H9 (cell line): ENCODE data around the gene CCDC78. TPM values are rescaled to one million over a fixed set of nuclear protein-coding genes. Genes with fewer than 3 reads are reported as not detected.

ENCODE experiments used
- DNase-seq: peaks from one replicate; pipeline ENCODE4 v3.0.0-alpha.2; 2017
- H2AFZ ChIP-seq: one replicate; pipeline ENCODE4 v1.6.1; 2013; ENCODE audit warnings: mild to moderate bottlenecking, low read length, control low read depth, moderate library complexity
- H2AK5ac ChIP-seq: 2 replicates; pipeline ENCODE4 v1.6.1; 2013; ENCODE audit warnings: low read length, control low read depth, mixed read lengths; ENCODE audit not compliant: insufficient read length
- H2BK120ac ChIP-seq: one replicate; pipeline ENCODE4 v1.6.1; 2013; ENCODE audit warnings: low read depth, mild to moderate bottlenecking, low read length, control low read depth, inconsistent platforms; ENCODE audit not compliant: poor library complexity, severe bottlenecking
- H2BK12ac ChIP-seq: 2 replicates; pipeline ENCODE4 v1.6.1; 2013; ENCODE audit warnings: low read length, control low read depth, mixed read lengths, low read depth; ENCODE audit not compliant: insufficient read length
- H2BK15ac ChIP-seq: 2 replicates; pipeline ENCODE4 v1.6.1; 2013; ENCODE audit warnings: low read depth, low read length, control low read depth
- H2BK20ac ChIP-seq: one replicate; pipeline ENCODE4 v1.6.1; 2013; ENCODE audit warnings: low read depth, mild to moderate bottlenecking, low read length, control low read depth, inconsistent platforms; ENCODE audit not compliant: poor library complexity, severe bottlenecking
- H2BK5ac ChIP-seq: 2 replicates; pipeline ENCODE4 v1.6.1; 2013; ENCODE audit warnings: low read length, control low read depth, mixed read lengths; ENCODE audit not compliant: insufficient read length
- H3K14ac ChIP-seq: 2 replicates; pipeline ENCODE4 v1.6.1; 2013; ENCODE audit warnings: low read length, control low read depth; ENCODE audit not compliant: insufficient read depth
- H3K18ac ChIP-seq: 2 replicates; pipeline ENCODE4 v1.6.1; 2013; ENCODE audit warnings: low read depth, mild to moderate bottlenecking, mixed read lengths, low read length, control low read depth; ENCODE audit not compliant: insufficient read length
- H3K23ac ChIP-seq: 2 replicates; pipeline ENCODE4 v1.6.1; 2013; ENCODE audit warnings: low read length, control low read depth, mixed read lengths, low read depth; ENCODE audit not compliant: insufficient read length
- H3K23me2 ChIP-seq: 2 replicates; pipeline ENCODE4 v1.6.1; 2013; ENCODE audit warnings: low read depth, mild to moderate bottlenecking, mixed read lengths, low read length, control low read depth; ENCODE audit not compliant: insufficient read length, poor library complexity, severe bottlenecking
- H3K27ac ChIP-seq: 2 replicates; pipeline ENCODE4 v1.5.1; 2013; ENCODE audit warnings: low read length, control low read depth, mixed read lengths, low read depth; ENCODE audit not compliant: insufficient read length
- H3K27me3 ChIP-seq: 2 replicates; pipeline ENCODE4 v1.6.1; 2013; ENCODE audit warnings: low read length, control low read depth, inconsistent platforms; ENCODE audit not compliant: insufficient read depth
- H3K4ac ChIP-seq: 2 replicates; pipeline ENCODE4 v1.6.1; 2013; ENCODE audit warnings: low read depth, mild to moderate bottlenecking, control low read depth, inconsistent platforms, low read length, moderate library complexity
- H3K4me1 ChIP-seq: 2 replicates; pipeline ENCODE4 v1.6.1; 2013; ENCODE audit warnings: low read length, control low read depth, inconsistent platforms; ENCODE audit not compliant: insufficient read depth
- H3K4me2 ChIP-seq: 2 replicates; pipeline ENCODE4 v1.6.1; 2013; ENCODE audit warnings: low read length, control low read depth, mixed read lengths; ENCODE audit not compliant: insufficient read length, insufficient read depth
- H3K56ac ChIP-seq: 2 replicates; pipeline ENCODE4 v1.6.1; 2013; ENCODE audit warnings: low read depth, mild to moderate bottlenecking, mixed read lengths, low read length, control low read depth; ENCODE audit not compliant: insufficient read length
- H3K79me1 ChIP-seq: 2 replicates; pipeline ENCODE4 v1.6.1; 2013; ENCODE audit warnings: low read depth, mild to moderate bottlenecking, moderate library complexity, low read length, control low read depth, inconsistent platforms; ENCODE audit not compliant: insufficient read depth, poor library complexity, severe bottlenecking
- H3K79me2 ChIP-seq: 2 replicates; pipeline ENCODE4 v1.6.1; 2013; ENCODE audit warnings: low read length, control low read depth, inconsistent platforms; ENCODE audit not compliant: insufficient read depth
- H3K9ac ChIP-seq: 2 replicates; pipeline ENCODE4 v1.6.1; 2013; ENCODE audit warnings: low read length, control low read depth, mixed read lengths; ENCODE audit not compliant: insufficient read length; ENCODE audit errors: extremely low read depth
- H3K9me3 ChIP-seq: one replicate; pipeline ENCODE4 v1.6.1; 2013; ENCODE audit warnings: low read depth, low read length, inconsistent platforms; ENCODE audit not compliant: control insufficient read depth
- H3T11ph ChIP-seq: one replicate; pipeline ENCODE4 v1.6.1; 2013; ENCODE audit warnings: mild to moderate bottlenecking, low read length, control low read depth, inconsistent platforms
- H4K20me1 ChIP-seq: one replicate; pipeline ENCODE4 v1.6.1; 2013; ENCODE audit not compliant: control insufficient read depth, insufficient read length, insufficient read depth
- H4K5ac ChIP-seq: 2 replicates; pipeline ENCODE4 v1.6.1; 2013; ENCODE audit warnings: low read depth, mild to moderate bottlenecking, mixed read lengths, low read length, control low read depth; ENCODE audit not compliant: insufficient read length
- H4K8ac ChIP-seq: replicated peaks from 2 replicates; pipeline ENCODE4 v1.6.1; 2013; ENCODE audit warnings: low read length, control low read depth, mixed read lengths, low read depth; ENCODE audit not compliant: insufficient read length
- H4K91ac ChIP-seq: 2 replicates; pipeline ENCODE4 v1.6.1; 2013; ENCODE audit warnings: low read depth, mild to moderate bottlenecking, moderate library complexity, mixed read lengths, low read length, control low read depth; ENCODE audit not compliant: insufficient read length
- H3K27ac Mint-ChIP-seq, 3 experiments: 2 replicates in 2 of 3; 3 replicates in 1 of 3; pipeline ENCODE4 v1.8.0; 2020 to 2021; ENCODE audit warnings: mixed read lengths in 3 of 3, mild to moderate bottlenecking in 1 of 3, moderate library complexity in 1 of 3
- H3K27me3 Mint-ChIP-seq: 2 replicates; pipeline ENCODE4 v1.8.0; 2021; ENCODE audit warnings: low read depth, mild to moderate bottlenecking, moderate library complexity, mixed read lengths
- H3K36me3 Mint-ChIP-seq, 3 experiments: 2 replicates in 2 of 3; 3 replicates in 1 of 3; pipeline ENCODE4 v1.8.0; 2020 to 2021; ENCODE audit warnings: low read depth in 3 of 3, mixed read lengths in 3 of 3; ENCODE audit not compliant: insufficient read depth in 1 of 3
- H3K4me1 Mint-ChIP-seq, 2 experiments: 2 replicates each; pipeline ENCODE4 v1.8.0; 2020; ENCODE audit warnings: mixed read lengths in 2 of 2
- H3K4me3 Mint-ChIP-seq, 2 experiments: 2 replicates in 1 of 2; 3 replicates in 1 of 2; pipeline ENCODE4 v1.8.0; 2020 to 2021; ENCODE audit warnings: mild to moderate bottlenecking in 2 of 2, mixed read lengths in 2 of 2, moderate library complexity in 1 of 2
- H3K9me3 Mint-ChIP-seq, 2 experiments: 2 replicates in 1 of 2; 3 replicates in 1 of 2; pipeline ENCODE4 v1.8.0; 2020; ENCODE audit warnings: mild to moderate bottlenecking in 2 of 2, mixed read lengths in 2 of 2, moderate library complexity in 1 of 2
- CTCF ChIP-seq: fragments of 200-600 bp; sonication (generic); conservative IDR thresholded peaks from 3 replicates; pipeline ENCODE4 v1.8.0; 2021; ENCODE audit warnings: antibody characterized with exemption, mild to moderate bottlenecking
- WGBS: extraction: QIAGEN DNeasy Blood & Tissue Kit; methylation state at CpG from one replicate; pipeline ENCODE4 v1.1.7; 2013; ENCODE audit warnings: missing lambda C conversion rate, low lambda C conversion rate, mixed read lengths; ENCODE audit not compliant: insufficient read length; ENCODE audit errors: extremely low coverage; 5-methylcytosine and 5-hydroxymethylcytosine counted together
- total RNA-seq: library from RNA; stranded (reverse); gene quantifications from 2 replicates; pipeline ENCODE4 v1.2.1, GENCODE V29; 2021

Gene CCDC78
- total RNA-seq, 1 experiment from 2014 or later, result 12.1 TPM

- Histone ChIP-seq H3K4me1 (no peaks in the 10 kb centered on the region), H4K20me1 (no peaks in the 10 kb centered on the region), H3K27me3 (no peaks in the 10 kb centered on the region), H2BK20ac (no peak overlapping the region), H2AFZ (no peak overlapping the region), H3K18ac (no peak overlapping the region), H2AK5ac (no peak overlapping the region), H3K56ac (no peak overlapping the region), H3K79me1 (no peaks in the 10 kb centered on the region), H4K91ac (no peak overlapping the region), H4K8ac (no peak overlapping the region), H3K79me2 (peaks cover 2% of the 10 kb centered on the region; the same call in 1 of the 2 replicates), H3K9me3 (no peaks in the 10 kb centered on the region), H4K5ac (no peak overlapping the region), H2BK15ac (no peak overlapping the region), H3K9ac (no peak overlapping the region), H2BK12ac (no peak overlapping the region), H3K23ac (no peak overlapping the region), H3T11ph (no peak overlapping the region), H3K4me2 (no peak overlapping the region), H2BK120ac (no peak overlapping the region), H2BK5ac (no peak overlapping the region), H3K27ac (no peak overlapping the region), H3K14ac (no peak overlapping the region; the same call in 1 of the 2 replicates), H3K23me2 (peaks cover 15% of the 10 kb centered on the region), H3K4ac (no peak overlapping the region)
- Mint-ChIP-seq H3K9me3 (no peaks in the 10 kb centered on the region), H3K27ac (no peak overlapping the region), H3K4me3 (no peak overlapping the region), H3K27me3 (peaks cover 3% of the 10 kb centered on the region; the same call in 1 of the 2 replicates), H3K36me3 (peaks cover 14 to 27% (median 21%) of the 10 kb centered on the region in 3 experiments; a peak in 6 of 7 replicates), H3K4me1 (peaks cover 23 to 41% of the 10 kb centered on the region in 2 experiments)
- no peak for TF ChIP-seq CTCF
- WGBS, result no CpG with 5 or more reads among the region's 21 CpGs
- DNase-seq, result no peak
These were observed 47.9 kb downstream of the CCDC78 start for GRCh38 chr16:678209-678857.
